D721Med (cell line): ENCODE data around the gene ANKRD44.

Experiments used
- DNase-seq: peaks from one replicate; pipeline ENCODE4 v3.0.0; 2011; ENCODE audit warnings: low spot score; ENCODE audit not compliant: insufficient read length
- FAIRE-seq: peaks from 2 replicates; lab custom pipeline; 2011; peaks lifted over from hg19 to GRCh38; lab: Jason Lieb, UNC
- CTCF ChIP-seq: IDR thresholded peaks from 2 replicates; pipeline ENCODE4 v1.5.1; 2012; ENCODE audit warnings: mild to moderate bottlenecking, control low read depth; ENCODE audit not compliant: insufficient read depth; ENCODE audit errors: missing control alignments

The ANKRD44 gene

GRCh38 chr2:197281421-197281820 lies 29.2 kb downstream of the ANKRD44 start:
- FAIRE-seq (no peak), DNase-seq (no peak)
- no peak for TF ChIP-seq CTCF

GRCh38 chr2:197280015-197280702 lies 30.4 kb downstream of the ANKRD44 start:
- TF ChIP-seq CTCF: no peak
- FAIRE-seq (no peak), DNase-seq (no peak)

- no peak for DNase-seq
- FAIRE-seq: no peak
- TF ChIP-seq CTCF: no peak
Measured at GRCh38 chr2:197278799-197279763, 31.5 kb downstream of the ANKRD44 start.

- DNase-seq (no peak), FAIRE-seq (no peak)
- no peak for TF ChIP-seq CTCF
Measured at GRCh38 chr2:197277794-197278193, 32.8 kb downstream of the ANKRD44 start.

GRCh38 chr2:197276156-197276555 lies 34.4 kb downstream of the ANKRD44 start:
- DNase-seq (no peak), FAIRE-seq (no peak)
- TF ChIP-seq CTCF: no peak

- FAIRE-seq (no peak), DNase-seq (no peak)
Measured at GRCh38 chr2:197274937-197275336, 35.6 kb downstream of the ANKRD44 start.

More at GRCh38 chr2:197274937-197275336, 35.6 kb downstream of the ANKRD44 start:
- TF ChIP-seq CTCF: no peak
